HepG2 (cell line): ENCODE data around the gene SNX21. TPM values are rescaled to one million over a fixed set of nuclear protein-coding genes. Genes with fewer than 3 reads are reported as not detected.
A peak's percentile ranks its signal among the peaks of the same experiment; 100 is the strongest.

Experiments
- ATAC-seq: fragments of 200-7000 bp; cut with Tn5 transposase; 3 replicates; pipeline ENCODE4 v1.9.1; 2020; ENCODE audit warnings: mild to moderate bottlenecking, moderate library complexity
- BruUV-seq: library from RNA; stranded (reverse); fragments of 400-500 nt; replicated peaks from 2 replicates; lab custom pipeline; 2021; lab: Mats Ljungman, UMichigan
- CTCF ChIA-PET: fragments of 300-600 bp; formaldehyde crosslinking; extraction: SDS; loops from one replicate; lab custom pipeline; 2021; ENCODE audit warnings: low total read pairs, inconsistent platforms, low intra/inter-chr PET ratio; lab: Yijun Ruan, JAX
- POLR2A ChIA-PET: fragments of 350-600 bp; sonication (Branson Sonifier 250); formaldehyde crosslinking; loops from one replicate; lab custom pipeline; 2020; ENCODE audit warnings: antibody characterized with exemption, inconsistent platforms; lab: Yijun Ruan, JAX
- DNase-seq: peaks from one replicate; pipeline ENCODE4 v3.0.0-alpha.2; 2015; ENCODE audit warnings: low spot score
- FAIRE-seq: peaks from 3 replicates; lab custom pipeline; 2011; peaks lifted over from hg19 to GRCh38; lab: Jason Lieb, UNC
- H2AFZ ChIP-seq: one replicate; pipeline ENCODE4 v1.6.1; 2011; ENCODE audit warnings: low read length, inconsistent platforms
- H3K27ac ChIP-seq: fragments of 300-600 bp; 3 replicates; pipeline ENCODE4 v1.8.0; 2011; ENCODE audit warnings: mixed run types, mild to moderate bottlenecking, mixed read lengths, low read length, inconsistent platforms; ENCODE audit not compliant: insufficient read depth; ENCODE audit errors: extremely low read length
- H3K27me3 ChIP-seq, 2 experiments: fragments of 200-600 bp in 1 of 2; 2 replicates in 1 of 2; 3 replicates in 1 of 2; pipeline versions ENCODE4 v1.6.0 to v1.8.0; 2011; ENCODE audit warnings: low read length in 2 of 2, mild to moderate bottlenecking in 2 of 2, moderate library complexity in 2 of 2, inconsistent platforms in 1 of 2; ENCODE audit not compliant: insufficient read depth in 2 of 2, control insufficient read depth in 1 of 2
- H3K36me3 ChIP-seq, 2 experiments: fragments of 200-600 bp in 1 of 2; replicated peaks in 1 of 2; 2 replicates in 1 of 2; 3 replicates in 1 of 2; pipeline versions ENCODE4 v1.5.1 to v1.8.0; 2011; ENCODE audit warnings: low read length in 2 of 2, inconsistent platforms in 1 of 2; ENCODE audit not compliant: insufficient read depth in 2 of 2, control insufficient read depth in 1 of 2
- H3K4me1 ChIP-seq: 2 replicates; pipeline ENCODE4 v1.5.1; 2012; ENCODE audit warnings: low read length, inconsistent platforms; ENCODE audit not compliant: insufficient read depth
- H3K4me2 ChIP-seq: 2 replicates; pipeline ENCODE4 v1.6.0; 2011; ENCODE audit warnings: low read depth, low read length, inconsistent platforms
- H3K4me3 ChIP-seq, 3 experiments: fragments of 200-600 bp in 1 of 3; sonication (generic), shearing (Covaris generic) in 1 of 3; replicated peaks in 1 of 3; 2 replicates each; pipeline ENCODE4 v1.5.1; 2011 to 2016; ENCODE audit warnings: low read length in 3 of 3, inconsistent platforms in 2 of 3, low read depth in 2 of 3, mild to moderate bottlenecking in 2 of 3, control low read depth in 1 of 3, mixed read lengths in 1 of 3; ENCODE audit not compliant: insufficient read depth in 1 of 3
- H3K79me2 ChIP-seq: one replicate; pipeline ENCODE4 v1.6.1; 2011; ENCODE audit warnings: low read length, inconsistent platforms; ENCODE audit not compliant: insufficient read depth
- H3K9ac ChIP-seq: 2 replicates; pipeline ENCODE4 v1.6.0; 2011; ENCODE audit warnings: mild to moderate bottlenecking, low read depth, low read length, inconsistent platforms; ENCODE audit not compliant: insufficient read depth
- H3K9me3 ChIP-seq: 2 replicates; pipeline ENCODE4 v1.5.1; 2012; ENCODE audit warnings: mild to moderate bottlenecking, low read length
- H4K20me1 ChIP-seq: 2 replicates; pipeline ENCODE4 v1.6.0; 2011; ENCODE audit warnings: inconsistent platforms, mild to moderate bottlenecking, low read length, moderate library complexity; ENCODE audit not compliant: insufficient read depth
- ATF7 ChIP-seq, 2 experiments: fragments of 450-650 bp in 1 of 2; sonication (generic) in 1 of 2; formaldehyde crosslinking in 1 of 2; IDR thresholded peaks; 2 replicates each; pipeline versions ENCODE4 v1.4.0 to v1.6.1; 2016 to 2020; ENCODE audit warnings: antibody characterized with exemption in 1 of 2, mild to moderate bottlenecking in 1 of 2, missing genetic modification reagents in 1 of 2
- CREB1 ChIP-seq, 2 experiments: fragments of 450-650 bp in 1 of 2; IDR thresholded peaks; 2 replicates each; pipeline ENCODE4 v1.6.1; 2016 to 2017; ENCODE audit warnings: control low read depth in 1 of 2, mild to moderate bottlenecking in 1 of 2, missing compliant biosample characterization in 1 of 2, missing genetic modification characterization in 1 of 2
- KLF13 ChIP-seq: sonication (generic); formaldehyde crosslinking; IDR thresholded peaks from 2 replicates; pipeline ENCODE4 v1.4.0; 2020; ENCODE audit warnings: mild to moderate bottlenecking, missing genetic modification reagents
- MED1 ChIP-seq: sonication (generic); formaldehyde crosslinking; IDR thresholded peaks from 2 replicates; pipeline ENCODE4 v1.4.0; 2020; ENCODE audit warnings: missing genetic modification reagents
- NFE2L2 ChIP-seq: fragments of 150-350 bp; IDR thresholded peaks from 2 replicates; pipeline ENCODE4 v1.6.1; 2014; ENCODE audit warnings: low read length
- PHF5A ChIP-seq: IDR thresholded peaks from one replicate; pipeline ENCODE4 v1.6.1; 2018; ENCODE audit warnings: low read depth, missing genetic modification reagents; ENCODE audit not compliant: unreplicated experiment
- SRSF1 ChIP-seq: fragments of 200-400 bp; formaldehyde crosslinking; optimal IDR thresholded peaks from 2 replicates; pipeline ENCODE3; 2017; ENCODE audit warnings: mild to moderate bottlenecking, low read depth, low read length, moderate library complexity
- ZNF251 ChIP-seq: sonication (generic); formaldehyde crosslinking; IDR thresholded peaks from 2 replicates; pipeline ENCODE4 v1.9.0; 2021; ENCODE audit warnings: mild to moderate bottlenecking, missing genetic modification reagents
- ZNF33B ChIP-seq: sonication (generic); formaldehyde crosslinking; IDR thresholded peaks from 2 replicates; pipeline ENCODE4 v1.5.1; 2020; ENCODE audit warnings: mild to moderate bottlenecking, missing genetic modification reagents
- ZNF441 ChIP-seq: sonication (generic); formaldehyde crosslinking; IDR thresholded peaks from 2 replicates; pipeline ENCODE4 v1.7.0; 2021; ENCODE audit warnings: missing genetic modification reagents, borderline replicate concordance
- ZNF567 ChIP-seq: sonication (generic); formaldehyde crosslinking; IDR thresholded peaks from 2 replicates; pipeline ENCODE4 v1.8.1; 2023; ENCODE audit warnings: mild to moderate bottlenecking, missing genetic modification reagents, borderline replicate concordance
- ZNF589 ChIP-seq: sonication (generic); formaldehyde crosslinking; conservative IDR thresholded peaks from 2 replicates; pipeline ENCODE4 v1.8.0; 2022; ENCODE audit warnings: mild to moderate bottlenecking, moderate library complexity, missing genetic modification reagents
- ZNF761 ChIP-seq: sonication (generic); formaldehyde crosslinking; conservative IDR thresholded peaks from 2 replicates; pipeline ENCODE4 v1.4.0; 2020; ENCODE audit warnings: mild to moderate bottlenecking, missing genetic modification reagents
- WGBS: methylation state at CpG from one replicate; pipeline ENCODE4 v1.1.6; 2017; ENCODE audit warnings: low lambda C conversion rate; 5-methylcytosine and 5-hydroxymethylcytosine counted together
- in situ Hi-C: cut with HindIII; loops from 2 replicates; pipeline ENCODE4 v1.10.0; 2017; ENCODE audit warnings: low pct_unique_long_range_greater_than_20kb; ENCODE audit not compliant: extremely low pct_ligation_motif_present
- intact Hi-C: fragments of 100-400 bp; cut with micrococcal nuclease; formaldehyde crosslinking; loops from one replicate; pipeline ENCODE4 v1.10.0; 2022; ENCODE audit not compliant: unreplicated experiment
- polyA plus RNA-seq, 8 experiments: library from polyadenylated mRNA; depleted of rRNA in 3 of 8; stranded (reverse) in 7 of 8; unstranded in 1 of 8; fragments of >200 nt; fragmentation: Illumina TruSeq in 4 of 8; extraction: Trizol in 4 of 8; gene quantifications; 2 replicates each; pipeline versions ENCODE4 v1.2.1 to v1.2.3, GENCODE V29; 2011 to 2016; ENCODE audit warnings: low read depth in 4 of 8, missing spikeins in 1 of 8, mixed read lengths in 1 of 8; ENCODE audit not compliant: insufficient read depth in 1 of 8
- total RNA-seq, 5 experiments: library from RNA; depleted of rRNA; stranded (reverse); fragments of >200 nt; fragmentation: Illumina TruSeq; extraction: Trizol; gene quantifications; 2 replicates each; pipeline ENCODE4 v1.2.3, GENCODE V29; 2016; ENCODE audit warnings: low read depth in 1 of 5
- TF ChIP-seq, protein P1 (sequence below): IDR thresholded peaks from 2 replicates; pipeline ENCODE4 v1.6.1; 2012; ENCODE audit warnings: low read length, improper control_type of control experiment
- TF ChIP-seq, protein P2 (sequence below): sonication (generic); formaldehyde crosslinking; IDR thresholded peaks from 2 replicates; pipeline ENCODE4 v1.4.0; 2020; ENCODE audit warnings: missing genetic modification reagents
- TF ChIP-seq, protein P3 (sequence below): sonication (generic); formaldehyde crosslinking; IDR thresholded peaks from 2 replicates; pipeline ENCODE4 v1.8.1; 2022; ENCODE audit warnings: low read depth, mild to moderate bottlenecking, missing genetic modification reagents

Gene SNX21
- total and polyA plus RNA-seq, 2 of the 13 experiments (the other 11 are each of a cell fraction or from before 2014, with no cell fraction given), result 7.7 to 12.8 TPM

DNA sequence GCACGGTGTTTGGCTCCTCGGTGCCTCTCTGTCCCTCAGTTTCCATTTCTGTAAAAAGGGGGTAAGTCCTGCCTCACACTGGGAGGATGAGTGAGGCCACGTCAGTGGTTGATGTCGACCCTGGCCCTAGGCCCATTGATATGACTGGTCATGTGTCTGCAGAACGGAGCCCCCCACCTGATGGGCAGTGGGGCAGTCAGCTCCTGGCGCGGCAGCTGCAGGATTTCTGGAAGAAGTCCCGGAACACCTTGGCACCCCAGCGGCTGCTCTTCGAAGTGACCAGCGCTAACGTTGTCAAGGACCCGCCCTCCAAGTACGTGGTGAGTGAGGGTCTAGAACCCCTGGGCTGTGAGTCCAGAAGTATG lies 1.2 kb downstream of the SNX21 start (continued):
- TF ChIP-seq ZNF251 (CRISPR knock-in tag) (no peak), KLF13 (CRISPR knock-in tag) (0 out of 2 replicates have a peak, but pooled peaks have one; percentile 53), ZNF589 (CRISPR knock-in tag) (0 out of 2 replicates have a peak, but pooled peaks have one; percentile 18)

DNA sequence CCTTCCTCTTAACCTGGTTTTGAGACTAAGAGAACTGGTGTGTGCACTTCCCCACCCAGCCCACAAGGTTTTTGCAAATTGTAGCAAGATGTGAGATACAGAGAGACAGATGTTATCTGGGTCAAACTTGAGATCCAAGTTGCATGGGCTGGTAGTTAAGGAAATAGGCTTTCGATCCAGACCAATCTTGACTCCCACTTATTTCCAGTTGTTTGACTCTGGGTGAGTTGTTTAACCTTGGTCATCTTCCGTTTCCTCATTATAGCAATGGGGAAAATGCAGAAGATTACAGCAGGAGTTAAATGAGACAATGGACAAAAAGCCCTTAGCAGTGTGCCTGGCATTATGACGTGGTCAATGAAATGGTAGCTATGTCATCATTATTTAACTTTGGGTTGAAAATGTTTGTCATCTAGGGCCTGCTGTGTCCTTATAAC lies 1.7 kb downstream of the SNX21 start:
- H3K4me2 ChIP-seq, result no peak overlapping the region
- no peak overlapping the region for H3K4me3 ChIP-seq
- intact Hi-C loops (no loop called here), in situ Hi-C loops (no loop called here)
- CTCF ChIA-PET, result no interaction called here
- 0 out of 5 replicates have a peak, but pooled peaks cover 0 to 4% of the 10 kb centered on the region in 2 experiments for H3K36me3 ChIP-seq
- no peaks in the 10 kb centered on the region for H3K79me2 ChIP-seq
- no peak overlapping the region for H3K9ac ChIP-seq
- POLR2A ChIA-PET, result no interaction called here
- no peak overlapping the region for H2AFZ ChIP-seq
- H3K4me1 ChIP-seq, result peaks cover 48% of the 10 kb centered on the region
- no TSS peak for BruUV-seq
- 81% methylated on average over 3 of the region's 3 CpGs for WGBS
- no peak overlapping the region for H3K27ac ChIP-seq
- FAIRE-seq (no peak), ATAC-seq (no peak), DNase-seq (no peak)
- no peaks in the 10 kb centered on the region for H3K9me3 ChIP-seq
- no peaks in the 10 kb centered on the region for H4K20me1 ChIP-seq
- no peaks in the 10 kb centered on the region for H3K27me3 ChIP-seq
- 0 out of 2 replicates have a peak, but pooled peaks have one; percentile 7 for TF ChIP-seq ZNF33B (CRISPR knock-in tag)
- TF ChIP-seq, protein P1, sequence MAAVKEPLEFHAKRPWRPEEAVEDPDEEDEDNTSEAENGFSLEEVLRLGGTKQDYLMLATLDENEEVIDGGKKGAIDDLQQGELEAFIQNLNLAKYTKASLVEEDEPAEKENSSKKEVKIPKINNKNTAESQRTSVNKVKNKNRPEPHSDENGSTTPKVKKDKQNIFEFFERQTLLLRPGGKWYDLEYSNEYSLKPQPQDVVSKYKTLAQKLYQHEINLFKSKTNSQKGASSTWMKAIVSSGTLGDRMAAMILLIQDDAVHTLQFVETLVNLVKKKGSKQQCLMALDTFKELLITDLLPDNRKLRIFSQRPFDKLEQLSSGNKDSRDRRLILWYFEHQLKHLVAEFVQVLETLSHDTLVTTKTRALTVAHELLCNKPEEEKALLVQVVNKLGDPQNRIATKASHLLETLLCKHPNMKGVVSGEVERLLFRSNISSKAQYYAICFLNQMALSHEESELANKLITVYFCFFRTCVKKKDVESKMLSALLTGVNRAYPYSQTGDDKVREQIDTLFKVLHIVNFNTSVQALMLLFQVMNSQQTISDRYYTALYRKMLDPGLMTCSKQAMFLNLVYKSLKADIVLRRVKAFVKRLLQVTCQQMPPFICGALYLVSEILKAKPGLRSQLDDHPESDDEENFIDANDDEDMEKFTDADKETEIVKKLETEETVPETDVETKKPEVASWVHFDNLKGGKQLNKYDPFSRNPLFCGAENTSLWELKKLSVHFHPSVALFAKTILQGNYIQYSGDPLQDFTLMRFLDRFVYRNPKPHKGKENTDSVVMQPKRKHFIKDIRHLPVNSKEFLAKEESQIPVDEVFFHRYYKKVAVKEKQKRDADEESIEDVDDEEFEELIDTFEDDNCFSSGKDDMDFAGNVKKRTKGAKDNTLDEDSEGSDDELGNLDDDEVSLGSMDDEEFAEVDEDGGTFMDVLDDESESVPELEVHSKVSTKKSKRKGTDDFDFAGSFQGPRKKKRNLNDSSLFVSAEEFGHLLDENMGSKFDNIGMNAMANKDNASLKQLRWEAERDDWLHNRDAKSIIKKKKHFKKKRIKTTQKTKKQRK, result no peak
- TF ChIP-seq CREB1 (IDR thresholded peaks at IDR 0.05), result peak; percentile 56
- no peak for TF ChIP-seq CREB1 (CRISPR knock-in tag; IDR thresholded peaks at IDR 0.05)
- TF ChIP-seq NFE2L2, result no peak
- no peak for TF ChIP-seq SRSF1
- TF ChIP-seq, protein P2, sequence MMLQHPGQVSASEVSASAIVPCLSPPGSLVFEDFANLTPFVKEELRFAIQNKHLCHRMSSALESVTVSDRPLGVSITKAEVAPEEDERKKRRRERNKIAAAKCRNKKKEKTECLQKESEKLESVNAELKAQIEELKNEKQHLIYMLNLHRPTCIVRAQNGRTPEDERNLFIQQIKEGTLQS, result no peak
- no peak for TF ChIP-seq ZNF761 (CRISPR knock-in tag)
- TF ChIP-seq ZNF567 (CRISPR knock-in tag), result no peak
- TF ChIP-seq, protein P3, sequence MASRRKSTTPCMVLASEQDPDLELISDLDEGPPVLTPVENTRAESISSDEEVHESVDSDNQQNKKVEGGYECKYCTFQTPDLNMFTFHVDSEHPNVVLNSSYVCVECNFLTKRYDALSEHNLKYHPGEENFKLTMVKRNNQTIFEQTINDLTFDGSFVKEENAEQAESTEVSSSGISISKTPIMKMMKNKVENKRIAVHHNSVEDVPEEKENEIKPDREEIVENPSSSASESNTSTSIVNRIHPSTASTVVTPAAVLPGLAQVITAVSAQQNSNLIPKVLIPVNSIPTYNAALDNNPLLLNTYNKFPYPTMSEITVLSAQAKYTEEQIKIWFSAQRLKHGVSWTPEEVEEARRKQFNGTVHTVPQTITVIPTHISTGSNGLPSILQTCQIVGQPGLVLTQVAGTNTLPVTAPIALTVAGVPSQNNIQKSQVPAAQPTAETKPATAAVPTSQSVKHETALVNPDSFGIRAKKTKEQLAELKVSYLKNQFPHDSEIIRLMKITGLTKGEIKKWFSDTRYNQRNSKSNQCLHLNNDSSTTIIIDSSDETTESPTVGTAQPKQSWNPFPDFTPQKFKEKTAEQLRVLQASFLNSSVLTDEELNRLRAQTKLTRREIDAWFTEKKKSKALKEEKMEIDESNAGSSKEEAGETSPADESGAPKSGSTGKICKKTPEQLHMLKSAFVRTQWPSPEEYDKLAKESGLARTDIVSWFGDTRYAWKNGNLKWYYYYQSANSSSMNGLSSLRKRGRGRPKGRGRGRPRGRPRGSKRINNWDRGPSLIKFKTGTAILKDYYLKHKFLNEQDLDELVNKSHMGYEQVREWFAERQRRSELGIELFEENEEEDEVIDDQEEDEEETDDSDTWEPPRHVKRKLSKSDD (CRISPR knock-in tag), result 0 out of 2 replicates have a peak, but pooled peaks have one; percentile 10
- TF ChIP-seq ZNF441, result no peak
- TF ChIP-seq ATF7 (IDR thresholded peaks at IDR 0.05), result peak; percentile 55; the same call in 1 of the 2 replicates
- no peak for TF ChIP-seq ATF7 (CRISPR knock-in tag; IDR thresholded peaks at IDR 0.05)
- no peak for TF ChIP-seq PHF5A (CRISPR knock-in tag)
- TF ChIP-seq MED1 (CRISPR knock-in tag), result no peak
